Natural killer cell (primary cell): ENCODE measurements around the gene SLN. TPM values are rescaled to one million over a fixed set of nuclear protein-coding genes. Genes with fewer than 3 reads are reported as not detected.

Experiments
- ATAC-seq, 3 donors: fragments of 150-1000 bp in 2 of 3; fragments of 200-7000 bp in 1 of 3; cut with Tn5 transposase; 1 replicate in 1 of 3; 2 replicates in 2 of 3; pipeline ENCODE4 v1.10.0; 2021; ENCODE audit warnings: mild to moderate bottlenecking in 2 of 3, moderate library complexity in 2 of 3
- DNase-seq, 2 donors: peaks; one replicate each; pipeline versions ENCODE4 v3.0.0 to v3.0.0-alpha.2; 2013 to 2021; ENCODE audit warnings: mixed read lengths in 1 of 2
- H3K27ac ChIP-seq: one replicate; pipeline ENCODE4 v1.5.1; 2013; ENCODE audit warnings: mild to moderate bottlenecking, low read length
- H3K27me3 ChIP-seq: one replicate; pipeline ENCODE4 v1.6.1; 2013; ENCODE audit warnings: low read length; ENCODE audit not compliant: control insufficient read depth, insufficient read depth
- H3K36me3 ChIP-seq: one replicate; pipeline ENCODE4 v1.6.1; 2013; ENCODE audit warnings: low read length; ENCODE audit not compliant: control insufficient read depth, insufficient read depth
- H3K4me1 ChIP-seq: one replicate; pipeline ENCODE4 v1.6.1; 2013; ENCODE audit warnings: low read length; ENCODE audit not compliant: control insufficient read depth, insufficient read depth
- H3K4me3 ChIP-seq: one replicate; pipeline ENCODE4 v1.5.1; 2013; ENCODE audit warnings: low read length
- H3K9me3 ChIP-seq: one replicate; pipeline ENCODE4 v1.6.1; 2013; ENCODE audit warnings: low read length; ENCODE audit not compliant: control insufficient read depth, insufficient read depth
- H3K27ac Mint-ChIP-seq, 2 donors: one replicate each; pipeline ENCODE4 v1.8.0; 2022; ENCODE audit warnings: mild to moderate bottlenecking in 2 of 2, mixed read lengths in 2 of 2, moderate library complexity in 1 of 2
- H3K27me3 Mint-ChIP-seq, 2 donors: one replicate each; pipeline ENCODE4 v1.8.0; 2022; ENCODE audit warnings: low read depth in 2 of 2, mixed read lengths in 2 of 2
- H3K36me3 Mint-ChIP-seq: one replicate; pipeline ENCODE4 v1.8.0; 2022; ENCODE audit warnings: mixed read lengths
- H3K4me1 Mint-ChIP-seq, 2 donors: one replicate each; pipeline ENCODE4 v1.8.0; 2022; ENCODE audit warnings: mixed read lengths in 2 of 2
- H3K4me3 Mint-ChIP-seq: one replicate; pipeline ENCODE4 v1.8.0; 2022; ENCODE audit warnings: mild to moderate bottlenecking, moderate library complexity, mixed read lengths
- H3K9me3 Mint-ChIP-seq, 2 donors: one replicate each; pipeline ENCODE4 v1.8.0; 2022; ENCODE audit warnings: mixed read lengths in 2 of 2
- CTCF ChIP-seq: fragments of 200-600 bp; IDR thresholded peaks from one replicate; pipeline ENCODE4 v1.8.0; 2022; ENCODE audit warnings: antibody characterized with exemption
- WGBS: methylation state at CpG from one replicate; pipeline ENCODE4 v1.1.7; 2013; ENCODE audit warnings: missing lambda C conversion rate; ENCODE audit not compliant: insufficient coverage; 5-methylcytosine and 5-hydroxymethylcytosine counted together
- intact Hi-C: fragments of 100-400 bp; cut with micrococcal nuclease; formaldehyde crosslinking; loops from one replicate; pipeline ENCODE4 v1.14.2; 2022
- total RNA-seq, 4 donors: library from RNA; stranded (reverse); fragments of 120-200 nt in 1 of 4; gene quantifications; one replicate each; pipeline versions ENCODE4 v1.2.3 to v1.2.4, GENCODE V29; 2013 to 2022

SLN gene
- total RNA-seq, 3 donors from 2014 or later (not counting 1 experiment from before 2014, with no cell fraction given) = not detected

GRCh38 chr11:107752949-107753822, 41.3 kb upstream of the SLN start:
- no peaks in the 10 kb centered on the region for H3K4me1 ChIP-seq
- Mint-ChIP-seq H3K27ac (no peak overlapping the region), H3K36me3 (no peaks in the 10 kb centered on the region), H3K4me1 (no peaks in the 10 kb centered on the region), H3K9me3 (no peaks in the 10 kb centered on the region), H3K27me3 (peaks cover 12 to 18% of the 10 kb centered on the region in 2 donors), H3K4me3 (no peak overlapping the region)
- DNase-seq (no peak), ATAC-seq (no peak)
- intact Hi-C loops = no loop called here
- no peaks in the 10 kb centered on the region for H3K36me3 ChIP-seq
- no peak overlapping the region for H3K27ac ChIP-seq
- 50% methylated on average over 1 of the region's 2 CpGs for WGBS
- no peak for TF ChIP-seq CTCF
- H3K27me3 ChIP-seq = no peaks in the 10 kb centered on the region
- H3K9me3 ChIP-seq = no peaks in the 10 kb centered on the region
- no peak overlapping the region for H3K4me3 ChIP-seq

DNA sequence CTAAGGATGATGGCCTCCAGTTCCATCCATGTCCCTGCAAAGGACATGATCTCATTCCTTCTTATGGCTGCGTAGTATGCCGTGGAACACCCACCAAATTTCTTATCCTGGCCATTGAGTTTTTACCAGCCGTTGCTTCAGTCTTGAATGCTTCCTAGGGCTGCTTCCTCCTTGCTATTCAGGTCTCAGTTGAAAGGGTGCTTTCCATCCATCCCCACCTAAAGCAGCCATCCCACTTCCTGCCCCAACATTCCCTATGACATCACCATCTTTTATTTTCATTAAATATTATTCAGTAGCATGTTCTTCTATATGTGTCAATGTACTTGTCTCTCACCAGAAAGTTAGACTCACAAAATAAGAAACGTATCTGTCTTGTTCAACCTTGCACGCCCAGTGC, 40.7 kb upstream of the SLN start:
- Mint-ChIP-seq H3K27ac (no peak overlapping the region), H3K4me3 (no peak overlapping the region), H3K4me1 (no peaks in the 10 kb centered on the region), H3K36me3 (no peaks in the 10 kb centered on the region), H3K27me3 (peaks cover 12% of the 10 kb centered on the region in 2 donors), H3K9me3 (no peaks in the 10 kb centered on the region)
- no peaks in the 10 kb centered on the region for H3K9me3 ChIP-seq
- WGBS = 30% methylated on average over 5 of the region's 5 CpGs
- intact Hi-C loops = no loop called here
- H3K36me3 ChIP-seq = no peaks in the 10 kb centered on the region
- no peak overlapping the region for H3K27ac ChIP-seq
- no peaks in the 10 kb centered on the region for H3K27me3 ChIP-seq
- no peak for TF ChIP-seq CTCF
- no peaks in the 10 kb centered on the region for H3K4me1 ChIP-seq
- no peak overlapping the region for H3K4me3 ChIP-seq
- DNase-seq = no peak
- ATAC-seq = no peak

- TF ChIP-seq CTCF = no peak
- Mint-ChIP-seq H3K4me1 (no peaks in the 10 kb centered on the region), H3K36me3 (no peaks in the 10 kb centered on the region), H3K9me3 (no peaks in the 10 kb centered on the region), H3K4me3 (no peak overlapping the region), H3K27me3 (peaks cover 0 to 6% of the 10 kb centered on the region in 2 donors), H3K27ac (no peak overlapping the region)
- DNase-seq (no peak), ATAC-seq (no peak)
- no peak overlapping the region for H3K4me3 ChIP-seq
- no peak overlapping the region for H3K27ac ChIP-seq
- H3K4me1 ChIP-seq = no peaks in the 10 kb centered on the region
- no peaks in the 10 kb centered on the region for H3K9me3 ChIP-seq
- no peaks in the 10 kb centered on the region for H3K36me3 ChIP-seq
- no peaks in the 10 kb centered on the region for H3K27me3 ChIP-seq
- intact Hi-C loops = no loop called here
- 73% methylated on average over 8 of the region's 9 CpGs for WGBS
Measured at GRCh38 chr11:107751082-107751481, 39.2 kb upstream of the SLN start.

- H3K9me3 Mint-ChIP-seq = peaks cover 0 to 1% of the 10 kb centered on the region in 2 donors
- Histone ChIP-seq H3K4me3 (no peak overlapping the region), H3K27ac (no peak overlapping the region), H3K4me1 (no peaks in the 10 kb centered on the region), H3K9me3 (no peaks in the 10 kb centered on the region), H3K27me3 (no peaks in the 10 kb centered on the region), H3K36me3 (no peaks in the 10 kb centered on the region)
- H3K27me3 Mint-ChIP-seq = peaks cover 4 to 11% of the 10 kb centered on the region in 2 donors
- DNase-seq = no peak
- H3K4me1 Mint-ChIP-seq = no peaks in the 10 kb centered on the region
- H3K36me3 Mint-ChIP-seq = no peaks in the 10 kb centered on the region
- no peak overlapping the region for H3K4me3 Mint-ChIP-seq
- H3K27ac Mint-ChIP-seq = no peak overlapping the region
- intact Hi-C loops = no loop called here
- WGBS = 77% methylated on average over 15 of the region's 15 CpGs
- ATAC-seq = no peak
- TF ChIP-seq CTCF = no peak
Measured at GRCh38 chr11:107750313-107750712, 38.5 kb upstream of the SLN start.
